ENCODE measurements around the gene TYRO3. TPM values are rescaled to one million over a fixed set of nuclear protein-coding genes. Genes with fewer than 3 reads are reported as not detected.
A peak's percentile ranks its signal among the peaks of the same experiment; 100 is the strongest.

TYRO3 gene
- total RNA-seq, 4 donors from 2014 or later, result 2.8 to 16.2 (median 6.8) TPM

DNA sequence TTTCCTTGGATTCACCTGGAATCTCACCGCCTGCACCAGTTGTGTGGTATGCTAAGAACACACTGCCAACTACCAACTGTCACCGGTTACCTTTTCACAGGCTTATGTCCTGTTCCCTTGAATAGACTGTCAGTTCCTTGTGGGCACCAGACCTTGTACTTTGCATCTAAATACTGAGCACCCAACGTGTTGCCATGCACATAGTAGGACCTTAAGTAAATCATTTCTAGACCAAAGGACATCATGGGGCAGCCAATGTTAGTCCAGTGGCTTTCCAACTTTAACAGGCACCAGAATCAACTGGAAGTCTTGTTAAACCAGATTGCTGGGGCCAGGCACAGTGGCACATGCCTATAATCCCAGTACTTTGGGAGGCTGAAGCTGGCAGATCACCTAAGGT is 13.8 kb upstream of the TYRO3 start:
- H3K4me3 ChIP-seq, result no peak overlapping the region
- no peak for DNase-seq
- no peaks in the 10 kb centered on the region for H3K9me3 ChIP-seq
- no peaks in the 10 kb centered on the region for H3K36me3 ChIP-seq
- peak overlapping the region in 1 of 4 donors; percentile 69 for H3K27ac ChIP-seq
- H3K27me3 ChIP-seq, result no peaks in the 10 kb centered on the region
- no peak for TF ChIP-seq POLR2A (IDR thresholded peaks at IDR 0.05)
- peaks cover 0 to 20% (median 5%) of the 10 kb centered on the region in 4 donors for H3K4me1 ChIP-seq

DNA sequence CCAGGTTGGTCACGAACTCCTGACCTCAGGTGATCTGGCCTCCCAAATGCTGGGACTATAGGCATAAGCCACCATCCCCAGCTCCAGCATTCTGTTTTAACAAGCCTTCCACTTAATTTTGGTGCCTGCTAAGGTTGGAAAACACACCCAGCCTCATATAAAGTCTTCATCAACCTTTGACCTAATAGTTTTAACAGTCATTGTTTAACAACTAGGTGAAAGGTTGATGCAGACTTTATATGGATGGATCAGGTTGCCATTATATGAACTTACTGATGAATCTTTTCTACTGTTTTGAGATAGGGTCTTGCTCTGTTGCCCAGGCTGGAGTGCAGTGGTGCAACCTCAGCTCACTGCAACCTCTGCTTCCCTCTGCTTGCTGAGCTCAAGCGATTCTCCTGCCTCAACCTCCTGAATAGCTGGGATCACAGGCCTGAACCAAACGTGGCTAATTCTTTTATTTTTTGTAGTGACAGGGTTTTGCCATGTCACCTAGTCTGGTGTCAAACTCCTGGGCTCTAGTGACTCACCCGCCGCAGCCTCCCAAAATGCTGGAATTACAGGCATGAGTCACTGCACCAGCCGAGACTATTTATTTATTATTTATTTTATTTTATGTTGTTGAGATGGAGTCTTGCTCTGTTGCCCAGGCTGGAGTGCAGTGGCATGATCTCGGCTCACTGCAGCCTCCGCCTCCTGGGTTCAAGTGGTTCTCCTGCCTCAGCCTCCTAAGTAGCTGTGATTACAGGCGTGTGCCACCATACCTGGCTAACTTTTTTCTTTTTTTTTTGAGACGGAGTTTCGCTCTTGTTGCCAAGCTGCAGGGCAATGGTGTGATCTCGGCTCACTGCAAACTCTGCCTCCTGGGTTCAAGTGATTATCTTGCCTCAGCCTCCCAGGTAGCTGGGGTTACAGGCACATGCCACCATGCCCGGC is 11.9 kb upstream of the TYRO3 start:
- Histone ChIP-seq H3K27ac (peak overlapping the region in 2 of 4 donors; percentile 27 to 82), H3K9me3 (no peaks in the 10 kb centered on the region), H3K4me1 (peaks cover 3 to 20% (median 5%) of the 10 kb centered on the region in 4 donors), H3K4me3 (no peak overlapping the region), H3K36me3 (no peaks in the 10 kb centered on the region), H3K27me3 (no peaks in the 10 kb centered on the region)
- TF ChIP-seq POLR2A (IDR thresholded peaks at IDR 0.05), result no peak
- no peak for TF ChIP-seq CTCF (IDR thresholded peaks at IDR 0.05)
- peak in 1 of 3 donors; percentile 57 for DNase-seq

DNA sequence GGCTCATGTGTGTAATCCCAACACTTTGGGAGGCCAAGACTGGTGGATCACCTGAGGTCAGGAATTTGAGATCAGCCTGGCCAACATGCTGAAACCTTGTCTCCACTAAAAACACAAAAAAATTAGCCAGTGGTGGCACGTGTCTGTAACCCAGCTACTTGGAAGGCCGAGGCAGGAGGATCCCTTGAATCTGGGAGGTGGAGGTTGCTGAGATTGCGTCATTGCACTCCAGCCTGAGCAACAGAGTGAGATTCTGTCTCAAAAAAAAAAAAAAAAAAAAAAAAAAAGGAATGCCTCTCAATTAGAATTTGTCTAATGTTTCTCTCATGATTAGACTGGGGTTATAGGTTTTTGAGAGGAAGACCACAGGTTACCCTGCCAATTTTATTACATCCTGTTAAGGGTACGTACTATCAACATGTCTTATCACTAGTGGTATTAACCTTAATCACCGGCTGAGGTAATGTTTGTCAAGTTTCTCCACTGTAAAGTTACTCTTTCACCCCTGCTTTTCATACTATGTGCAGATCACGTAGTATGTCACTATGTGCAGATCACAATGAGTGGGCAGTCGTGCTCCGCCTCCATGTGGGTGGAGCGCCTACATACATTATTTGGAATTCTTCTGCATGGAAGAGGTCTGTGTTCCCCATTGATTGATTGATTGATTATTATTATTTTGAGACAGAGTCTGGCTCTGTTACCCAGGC is 8.8 kb upstream of the TYRO3 start:
- Histone ChIP-seq H3K27ac (peak overlapping the region in 2 of 4 donors; percentile 22 to 80), H3K4me1 (peaks cover 0 to 15% (median 4%) of the 10 kb centered on the region in 4 donors), H3K4me3 (no peak overlapping the region), H3K36me3 (no peaks in the 10 kb centered on the region), H3K9me3 (no peaks in the 10 kb centered on the region), H3K27me3 (no peaks in the 10 kb centered on the region)
- peak in 1 of 3 donors; percentile 74 for DNase-seq
- peak in 1 of 2 donors; percentile 24 for TF ChIP-seq POLR2A (IDR thresholded peaks at IDR 0.05)
- peak in 1 of 6 experiments; percentile 12 for TF ChIP-seq CTCF (IDR thresholded peaks at IDR 0.05)

- H3K9me3 ChIP-seq, result no peaks in the 10 kb centered on the region
- TF ChIP-seq POLR2A (IDR thresholded peaks at IDR 0.05) (no peak), CTCF (IDR thresholded peaks at IDR 0.05) (no peak)
- no peaks in the 10 kb centered on the region for H3K36me3 ChIP-seq
- H3K27ac ChIP-seq, result no peak overlapping the region
- H3K4me1 ChIP-seq, result peaks cover 0 to 12% (median 8%) of the 10 kb centered on the region in 4 donors
- no peaks in the 10 kb centered on the region for H3K27me3 ChIP-seq
- no peak overlapping the region for H3K4me3 ChIP-seq
- no peak for DNase-seq
These were observed 5.3 kb upstream of the TYRO3 start for GRCh38 chr15:41553731-41554130.

DNA sequence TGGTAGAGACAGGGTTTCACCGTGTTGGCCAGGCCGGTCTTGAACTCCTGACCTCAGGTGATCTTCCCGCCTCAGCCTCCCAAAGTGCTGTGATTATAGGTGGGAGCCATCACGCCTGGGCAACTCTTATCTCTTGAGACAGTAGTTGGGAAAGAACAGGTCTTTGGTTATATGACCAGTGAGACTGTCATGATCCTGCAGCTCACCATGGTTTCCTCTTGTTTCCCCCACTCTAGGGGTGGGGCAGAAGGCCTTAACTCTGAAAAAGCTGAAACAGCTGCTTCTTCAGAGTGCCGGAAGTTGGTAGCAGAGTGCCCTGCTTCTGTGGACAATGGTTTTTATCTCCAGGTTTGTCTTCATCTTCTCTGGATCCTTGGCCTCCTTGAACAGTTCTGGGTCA is 4.7 kb upstream of the TYRO3 start:
- H3K36me3 ChIP-seq, result no peaks in the 10 kb centered on the region
- H3K9me3 ChIP-seq, result no peaks in the 10 kb centered on the region
- H3K4me3 ChIP-seq, result no peak overlapping the region
- H3K27ac ChIP-seq, result no peak overlapping the region
- H3K4me1 ChIP-seq, result peaks cover 0 to 12% (median 11%) of the 10 kb centered on the region in 4 donors
- no peak for TF ChIP-seq POLR2A (IDR thresholded peaks at IDR 0.05)
- TF ChIP-seq CTCF (IDR thresholded peaks at IDR 0.05), result no peak
- H3K27me3 ChIP-seq, result no peaks in the 10 kb centered on the region
- no peak for DNase-seq

- no peak overlapping the region for H3K27ac ChIP-seq
These were observed 4.1 kb upstream of the TYRO3 start for GRCh38 chr15:41554915-41555314.

More at GRCh38 chr15:41554915-41555314, 4.1 kb upstream of the TYRO3 start:
- H3K27me3 ChIP-seq, result no peaks in the 10 kb centered on the region
- no peak overlapping the region for H3K4me3 ChIP-seq
- DNase-seq, result no peak
- no peaks in the 10 kb centered on the region for H3K36me3 ChIP-seq
- no peaks in the 10 kb centered on the region for H3K9me3 ChIP-seq
- peaks cover 0 to 18% (median 15%) of the 10 kb centered on the region in 4 donors for H3K4me1 ChIP-seq
- no peak for TF ChIP-seq CTCF (IDR thresholded peaks at IDR 0.05)
- no peak for TF ChIP-seq POLR2A (IDR thresholded peaks at IDR 0.05)
